Measurements from ENCODE around the gene TDP2. TPM values are rescaled to one million over a fixed set of nuclear protein-coding genes. Genes with fewer than 3 reads are reported as not detected.

TDP2 gene
- total RNA-seq, 1 experiment from 2014 or later = 33.6 TPM

DNA sequence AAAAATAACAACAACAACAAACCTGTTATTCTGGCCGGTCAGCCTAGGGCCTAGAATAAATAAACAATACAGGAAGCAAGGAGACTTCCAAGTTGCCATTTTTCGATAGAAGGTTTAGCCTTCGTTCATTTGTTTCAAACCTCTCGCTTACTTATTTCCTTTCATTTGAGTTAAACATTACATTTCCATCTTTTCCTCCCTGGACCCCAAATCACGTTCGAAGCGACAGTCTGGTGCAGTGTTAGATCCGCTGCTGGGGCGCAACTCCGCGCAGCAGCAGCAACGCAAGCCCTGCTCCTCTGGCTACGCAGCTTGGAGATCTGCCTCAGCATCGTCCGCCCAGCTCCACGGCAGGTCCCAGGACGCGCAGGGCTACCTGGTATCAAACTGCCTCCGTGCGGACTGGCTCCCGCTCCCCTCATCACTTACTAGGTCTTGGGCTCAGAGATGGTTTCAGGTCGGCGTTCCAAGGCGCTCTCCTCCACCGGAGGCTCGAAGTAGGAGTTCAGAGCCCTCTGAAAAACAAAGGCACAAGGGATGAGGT, 530 bp downstream of the TDP2 start:
- Histone ChIP-seq H3K36me3 (ENCODE audit: control insufficient read depth, insufficient read depth, low read length) (peaks cover 14% of the 10 kb centered on the region), H3K27ac (ENCODE audit: low read length) (peak overlapping the region; percentile 97), H3K4me3 (ENCODE audit: low read depth in 2 of 2, low read length in 2 of 2) (peak overlapping the region; percentile 99 to 100), H3K9me3 (ENCODE audit: control insufficient read depth, insufficient read depth, low read depth, low read length) (no peaks in the 10 kb centered on the region), H3K4me1 (ENCODE audit: control insufficient read depth, insufficient read depth, low read length) (peaks cover 11% of the 10 kb centered on the region), H3K27me3 (ENCODE audit: control insufficient read depth, insufficient read depth, low read length) (no peaks in the 10 kb centered on the region)
- in situ Hi-C loops (cut with HindIII; ENCODE audit: low pct_unique_long_range_greater_than_20kb, low sequenced_read_pairs) (no loop called here), intact Hi-C loops (cut with micrococcal nuclease; ENCODE audit: unreplicated experiment) (no loop called here)
- TF ChIP-seq TCF7L2 (IDR thresholded peaks at IDR 0.05; ENCODE audit: low read depth, low read length) (no peak), POLR2AphosphoS5 (IDR thresholded peaks at IDR 0.05; ENCODE audit: low read depth, low read length) (no peak), REST (IDR thresholded peaks at IDR 0.05; ENCODE audit: insufficient read depth in 1 of 2, low read depth in 2 of 2, low read length in 1 of 2) (no peak), SIN3A (IDR thresholded peaks at IDR 0.05; ENCODE audit: borderline replicate concordance, insufficient read depth, low read depth, low read length) (no peak)
- TF ChIP-seq, protein P1, sequence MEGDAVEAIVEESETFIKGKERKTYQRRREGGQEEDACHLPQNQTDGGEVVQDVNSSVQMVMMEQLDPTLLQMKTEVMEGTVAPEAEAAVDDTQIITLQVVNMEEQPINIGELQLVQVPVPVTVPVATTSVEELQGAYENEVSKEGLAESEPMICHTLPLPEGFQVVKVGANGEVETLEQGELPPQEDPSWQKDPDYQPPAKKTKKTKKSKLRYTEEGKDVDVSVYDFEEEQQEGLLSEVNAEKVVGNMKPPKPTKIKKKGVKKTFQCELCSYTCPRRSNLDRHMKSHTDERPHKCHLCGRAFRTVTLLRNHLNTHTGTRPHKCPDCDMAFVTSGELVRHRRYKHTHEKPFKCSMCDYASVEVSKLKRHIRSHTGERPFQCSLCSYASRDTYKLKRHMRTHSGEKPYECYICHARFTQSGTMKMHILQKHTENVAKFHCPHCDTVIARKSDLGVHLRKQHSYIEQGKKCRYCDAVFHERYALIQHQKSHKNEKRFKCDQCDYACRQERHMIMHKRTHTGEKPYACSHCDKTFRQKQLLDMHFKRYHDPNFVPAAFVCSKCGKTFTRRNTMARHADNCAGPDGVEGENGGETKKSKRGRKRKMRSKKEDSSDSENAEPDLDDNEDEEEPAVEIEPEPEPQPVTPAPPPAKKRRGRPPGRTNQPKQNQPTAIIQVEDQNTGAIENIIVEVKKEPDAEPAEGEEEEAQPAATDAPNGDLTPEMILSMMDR (IDR thresholded peaks at IDR 0.05) = no peak
- POLR2A ChIA-PET = no interaction called here
- CTCF ChIA-PET = no interaction called here
- ATAC-seq = peak; percentile 44
- BruUV-seq (replicated peaks) = TSS peak; percentile 80
- no peak for DNase-seq (ENCODE audit: low read depth, low spot score)

DNA sequence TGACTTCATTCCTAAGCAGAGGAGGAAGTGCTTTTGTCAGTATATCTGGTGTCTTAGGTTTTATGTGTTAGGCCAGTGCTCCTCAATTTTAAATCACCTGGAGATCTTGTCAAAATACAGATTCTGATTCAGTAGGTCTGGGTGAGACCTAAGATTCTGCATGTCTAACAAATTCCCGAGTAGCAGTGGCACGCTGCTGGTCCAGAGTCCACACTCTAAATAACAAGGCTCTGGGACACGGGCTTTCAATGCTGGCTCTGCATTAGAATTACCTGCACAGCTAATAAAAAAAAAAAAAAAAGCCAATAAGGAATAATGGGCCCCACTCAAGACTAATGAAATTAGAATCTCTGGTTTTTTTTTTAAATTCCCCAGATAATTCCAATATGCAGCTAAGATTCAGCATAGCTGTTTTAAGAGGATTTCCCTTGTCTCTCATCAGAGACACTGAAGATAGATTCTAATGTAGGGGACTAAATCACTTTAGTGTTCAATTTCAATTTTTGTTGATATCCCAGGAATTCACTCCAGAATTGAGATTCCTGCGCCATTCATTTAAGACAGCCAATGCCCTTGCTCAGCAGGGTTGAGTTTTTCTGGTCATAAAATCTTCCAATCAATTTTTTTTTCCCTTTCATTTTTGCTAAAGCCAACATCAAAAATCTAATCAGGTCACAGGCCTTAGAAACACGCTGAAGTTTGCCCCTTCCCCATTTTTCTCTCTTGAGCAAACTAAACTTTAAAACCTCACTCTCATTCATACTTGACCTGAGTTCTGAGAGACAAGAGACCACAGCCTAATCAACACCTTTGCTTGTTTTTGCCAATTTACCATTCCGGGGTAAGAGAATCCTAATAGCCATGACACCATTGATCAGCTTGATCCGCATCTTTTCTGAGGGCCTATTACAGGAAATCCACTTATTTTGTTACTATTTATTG, 2.4 kb downstream of the TDP2 start:
- intact Hi-C loops (cut with micrococcal nuclease; ENCODE audit: unreplicated experiment) = no loop called here
- H3K27me3 ChIP-seq (ENCODE audit: control insufficient read depth, insufficient read depth, low read length) = no peaks in the 10 kb centered on the region
- ChIA-PET POLR2A (no interaction called here), CTCF (no interaction called here)
- peaks cover 16% of the 10 kb centered on the region for H3K36me3 ChIP-seq (ENCODE audit: control insufficient read depth, insufficient read depth, low read length)
- no peak for DNase-seq (ENCODE audit: low read depth, low spot score)
- in situ Hi-C loops (cut with HindIII; ENCODE audit: low pct_unique_long_range_greater_than_20kb, low sequenced_read_pairs) = no loop called here
- H3K27ac ChIP-seq (ENCODE audit: low read length) = peak overlapping the region; percentile 97; the same call in 1 of the 2 replicates
- TF ChIP-seq POLR2AphosphoS5 (IDR thresholded peaks at IDR 0.05; ENCODE audit: low read depth, low read length) (no peak), REST (IDR thresholded peaks at IDR 0.05; ENCODE audit: insufficient read depth in 1 of 2, low read depth in 2 of 2, low read length in 1 of 2) (no peak), SIN3A (IDR thresholded peaks at IDR 0.05; ENCODE audit: borderline replicate concordance, insufficient read depth, low read depth, low read length) (no peak), TCF7L2 (IDR thresholded peaks at IDR 0.05; ENCODE audit: low read depth, low read length) (no peak)
- TF ChIP-seq, protein P1 (IDR thresholded peaks at IDR 0.05) = no peak
- H3K4me3 ChIP-seq (ENCODE audit: low read depth in 2 of 2, low read length in 2 of 2) = no peak overlapping the region; a peak in 1 of 4 replicates
- BruUV-seq (replicated peaks) = no TSS peak
- H3K9me3 ChIP-seq (ENCODE audit: control insufficient read depth, insufficient read depth, low read depth, low read length) = no peaks in the 10 kb centered on the region
- ATAC-seq = no peak
- H3K4me1 ChIP-seq (ENCODE audit: control insufficient read depth, insufficient read depth, low read length) = peaks cover 11% of the 10 kb centered on the region
